Endodermal cell (in vitro differentiated cells): ENCODE data around the gene MXRA7. TPM values are rescaled to one million over a fixed set of nuclear protein-coding genes. Genes with fewer than 3 reads are reported as not detected.

Source experiments
- DNase-seq: peaks from one replicate; pipeline ENCODE4 v3.0.0-alpha.2; 2017
- H3K27ac ChIP-seq: 2 replicates; pipeline ENCODE4 v1.5.1; 2013; ENCODE audit warnings: mild to moderate bottlenecking, low read depth, low read length, moderate library complexity
- H3K27me3 ChIP-seq: 2 replicates; pipeline ENCODE4 v1.6.1; 2013; ENCODE audit warnings: mild to moderate bottlenecking, low read length, moderate library complexity; ENCODE audit not compliant: insufficient read depth, control insufficient read depth, poor library complexity, severe bottlenecking
- H3K36me3 ChIP-seq: 2 replicates; pipeline ENCODE4 v1.7.0; 2013; ENCODE audit warnings: mild to moderate bottlenecking, low read length, moderate library complexity; ENCODE audit not compliant: control insufficient read depth, insufficient read depth
- H3K4me1 ChIP-seq: one replicate; pipeline ENCODE4 v1.7.0; 2013; ENCODE audit warnings: low read length; ENCODE audit not compliant: control insufficient read depth, insufficient read depth
- H3K4me3 ChIP-seq: 2 replicates; pipeline ENCODE4 v1.5.1; 2013; ENCODE audit warnings: mild to moderate bottlenecking, low read length, moderate library complexity
- H3K9ac ChIP-seq: 2 replicates; pipeline ENCODE4 v1.6.1; 2013; ENCODE audit warnings: mild to moderate bottlenecking, low read length, moderate library complexity; ENCODE audit not compliant: poor library complexity, severe bottlenecking; ENCODE audit errors: extremely low read depth
- H3K9me3 ChIP-seq: 2 replicates; pipeline ENCODE4 v1.6.1; 2013; ENCODE audit warnings: mild to moderate bottlenecking, low read length, moderate library complexity; ENCODE audit not compliant: control insufficient read depth
- H3K27ac Mint-ChIP-seq: 2 replicates; pipeline ENCODE4 v1.8.0; 2020; ENCODE audit warnings: mixed read lengths
- H3K27me3 Mint-ChIP-seq: 2 replicates; pipeline ENCODE4 v1.8.0; 2021; ENCODE audit warnings: mild to moderate bottlenecking, mixed read lengths; ENCODE audit not compliant: insufficient read depth
- H3K36me3 Mint-ChIP-seq: 2 replicates; pipeline ENCODE4 v1.8.0; 2020; ENCODE audit warnings: low read depth, mixed read lengths
- H3K4me1 Mint-ChIP-seq: 2 replicates; pipeline ENCODE4 v1.8.0; 2020; ENCODE audit warnings: mixed read lengths
- H3K4me3 Mint-ChIP-seq: 2 replicates; pipeline ENCODE4 v1.8.0; 2020; ENCODE audit warnings: mild to moderate bottlenecking, moderate library complexity, mixed read lengths
- H3K9me3 Mint-ChIP-seq: 2 replicates; pipeline ENCODE4 v1.8.0; 2020; ENCODE audit warnings: mild to moderate bottlenecking, mixed read lengths
- WGBS, 2 experiments: methylation state at CpG; one replicate each; pipeline versions ENCODE4 v1.1.5 to v1.1.7; 2013; ENCODE audit warnings: missing lambda C conversion rate in 2 of 2, mixed read lengths in 1 of 2; ENCODE audit not compliant: insufficient coverage in 1 of 2, insufficient read length in 1 of 2; 5-methylcytosine and 5-hydroxymethylcytosine counted together
- total RNA-seq, 2 donors: library from RNA; stranded (reverse); fragmentation: NEBNext Ultra II Directional in 1 of 2; extraction: Animal tissue kit (Norgen Biotek cat#: 25700) in 1 of 2; gene quantifications; 2 replicates in 1 of 2; 3 replicates in 1 of 2; pipeline ENCODE4 v1.2.1, GENCODE V29; 2021
- TF ChIP-seq, protein P1 (sequence below): fragments of 200-600 bp; sonication (generic); conservative IDR thresholded peaks from 2 replicates; pipeline ENCODE4 v1.5.0; 2021; ENCODE audit warnings: antibody characterized with exemption, mild to moderate bottlenecking

The MXRA7 gene
- total RNA-seq, 2 donors from 2014 or later: 61.6 to 77.1 TPM

DNA sequence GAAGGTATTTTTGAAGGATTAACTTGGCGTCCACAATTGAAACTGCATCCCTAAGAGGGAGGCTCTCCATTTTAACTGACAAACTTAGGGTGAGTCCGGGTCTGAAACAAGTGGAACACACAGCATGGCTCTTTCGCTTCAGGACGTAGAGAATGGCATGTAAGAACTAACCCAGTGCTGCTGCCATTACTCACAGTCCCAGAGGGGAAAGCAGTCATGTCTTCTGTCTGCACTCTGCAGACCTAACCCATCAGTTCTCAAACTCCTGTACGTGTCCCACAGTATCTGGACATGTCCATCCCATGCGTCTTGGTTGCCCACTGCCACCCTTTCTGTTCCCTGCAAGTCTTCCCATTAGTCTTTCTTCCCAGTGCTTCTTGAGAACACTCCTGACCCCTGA is 67.8 kb downstream of the MXRA7 start:
- Mint-ChIP-seq H3K27ac (no peak overlapping the region), H3K9me3 (no peaks in the 10 kb centered on the region)
- DNase-seq: no peak

DNA sequence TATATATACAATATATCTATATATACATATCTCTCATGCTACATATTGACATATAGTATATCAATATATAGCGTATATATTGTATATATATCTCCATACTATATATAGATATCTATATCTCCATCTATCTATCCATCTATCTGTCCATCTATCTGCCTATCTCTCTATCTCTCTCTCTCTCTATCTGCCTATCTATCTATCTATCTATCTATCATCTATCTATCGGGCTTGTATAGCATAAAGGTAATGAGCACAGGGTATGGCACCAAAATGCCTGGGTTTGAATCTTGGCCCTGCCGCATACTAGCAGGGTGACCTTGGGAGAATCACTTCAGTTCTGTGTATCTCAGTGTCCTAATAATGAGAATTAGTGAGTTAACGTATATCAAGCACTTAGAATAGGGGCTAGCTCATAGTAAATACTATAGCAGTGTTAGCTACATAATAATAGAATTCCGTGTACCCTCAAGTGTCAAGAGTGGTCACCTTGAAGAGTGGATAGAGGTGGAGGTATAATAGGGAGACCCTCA is 68.7 kb downstream of the MXRA7 start:
- Histone ChIP-seq H3K27ac (no peak overlapping the region), H3K4me1 (peaks cover 7% of the 10 kb centered on the region), H3K9me3 (no peaks in the 10 kb centered on the region), H3K4me3 (no peak overlapping the region), H3K9ac (no peak overlapping the region), H3K27me3 (no peaks in the 10 kb centered on the region), H3K36me3 (no peaks in the 10 kb centered on the region)
- TF ChIP-seq, protein P1, sequence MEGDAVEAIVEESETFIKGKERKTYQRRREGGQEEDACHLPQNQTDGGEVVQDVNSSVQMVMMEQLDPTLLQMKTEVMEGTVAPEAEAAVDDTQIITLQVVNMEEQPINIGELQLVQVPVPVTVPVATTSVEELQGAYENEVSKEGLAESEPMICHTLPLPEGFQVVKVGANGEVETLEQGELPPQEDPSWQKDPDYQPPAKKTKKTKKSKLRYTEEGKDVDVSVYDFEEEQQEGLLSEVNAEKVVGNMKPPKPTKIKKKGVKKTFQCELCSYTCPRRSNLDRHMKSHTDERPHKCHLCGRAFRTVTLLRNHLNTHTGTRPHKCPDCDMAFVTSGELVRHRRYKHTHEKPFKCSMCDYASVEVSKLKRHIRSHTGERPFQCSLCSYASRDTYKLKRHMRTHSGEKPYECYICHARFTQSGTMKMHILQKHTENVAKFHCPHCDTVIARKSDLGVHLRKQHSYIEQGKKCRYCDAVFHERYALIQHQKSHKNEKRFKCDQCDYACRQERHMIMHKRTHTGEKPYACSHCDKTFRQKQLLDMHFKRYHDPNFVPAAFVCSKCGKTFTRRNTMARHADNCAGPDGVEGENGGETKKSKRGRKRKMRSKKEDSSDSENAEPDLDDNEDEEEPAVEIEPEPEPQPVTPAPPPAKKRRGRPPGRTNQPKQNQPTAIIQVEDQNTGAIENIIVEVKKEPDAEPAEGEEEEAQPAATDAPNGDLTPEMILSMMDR: no peak
- Mint-ChIP-seq H3K27ac (no peak overlapping the region), H3K4me3 (no peak overlapping the region), H3K4me1 (peaks cover 21% of the 10 kb centered on the region), H3K36me3 (no peaks in the 10 kb centered on the region), H3K27me3 (peaks cover 9% of the 10 kb centered on the region), H3K9me3 (no peaks in the 10 kb centered on the region)
- 93 to 94% methylated on average over 2 to 4 of the region's 5 CpGs for WGBS, 2 experiments
- DNase-seq: no peak

More for the DNA sequence above, 67.8 kb downstream of the MXRA7 start:
- Histone ChIP-seq H3K9me3 (no peaks in the 10 kb centered on the region), H3K4me1 (peaks cover 7% of the 10 kb centered on the region), H3K36me3 (no peaks in the 10 kb centered on the region), H3K9ac (no peak overlapping the region), H3K27ac (no peak overlapping the region), H3K4me3 (no peak overlapping the region), H3K27me3 (no peaks in the 10 kb centered on the region)
- Mint-ChIP-seq H3K36me3 (no peaks in the 10 kb centered on the region), H3K4me1 (peaks cover 17% of the 10 kb centered on the region), H3K27me3 (peaks cover 9% of the 10 kb centered on the region), H3K4me3 (no peak overlapping the region)
- 90 to 94% methylated on average over 6 of the region's 6 CpGs for WGBS, 2 experiments
- TF ChIP-seq, protein P1: no peak

DNA sequence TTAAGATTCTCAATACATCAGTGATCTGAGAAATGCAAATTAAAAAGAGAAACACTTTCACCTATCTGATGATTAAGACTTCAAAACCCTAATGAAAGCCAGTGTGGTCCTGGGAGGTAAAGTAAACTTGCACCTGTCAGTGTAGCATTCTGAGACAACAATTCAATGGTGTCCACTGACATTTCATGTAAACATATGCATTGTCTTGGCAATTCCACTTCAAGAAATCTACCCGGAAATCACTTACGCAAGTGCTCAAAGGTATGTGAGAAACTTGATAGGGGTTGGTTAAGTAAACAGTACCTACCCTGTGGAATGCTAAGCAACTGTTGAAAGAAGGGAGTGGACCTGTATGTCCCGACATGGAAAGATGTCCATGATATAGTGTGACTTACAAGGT is 69.3 kb downstream of the MXRA7 start:
- 50 to 69% methylated on average over 2 to 3 of the region's 3 CpGs for WGBS, 2 experiments
- no peak overlapping the region for H3K27ac Mint-ChIP-seq
- Histone ChIP-seq H3K4me1 (peaks cover 7% of the 10 kb centered on the region), H3K9ac (no peak overlapping the region), H3K36me3 (no peaks in the 10 kb centered on the region), H3K27ac (no peak overlapping the region), H3K27me3 (no peaks in the 10 kb centered on the region), H3K9me3 (no peaks in the 10 kb centered on the region), H3K4me3 (no peak overlapping the region)
- H3K9me3 Mint-ChIP-seq: no peaks in the 10 kb centered on the region
- peaks cover 9% of the 10 kb centered on the region for H3K27me3 Mint-ChIP-seq
- no peaks in the 10 kb centered on the region for H3K36me3 Mint-ChIP-seq
- no peak for DNase-seq
- H3K4me1 Mint-ChIP-seq: peaks cover 21% of the 10 kb centered on the region
- TF ChIP-seq, protein P1: no peak
- no peak overlapping the region for H3K4me3 Mint-ChIP-seq
